GM19463 (cell line): Measurements from ENCODE around the gene KLF11.
A peak's percentile ranks its signal among the peaks of the same experiment; 100 is the strongest.

ENCODE experiments used
- ATAC-seq: cut with Tn5 transposase; IDR thresholded peaks from one replicate; pipeline ENCODE4 v1.9.1; 2021; ENCODE audit warnings: mild to moderate bottlenecking, moderate library complexity; ENCODE audit not compliant: unreplicated experiment

The KLF11 gene

GRCh38 chr2:10061221-10061925, 18.0 kb downstream of the KLF11 start:
- no peak for ATAC-seq

GRCh38 chr2:10062931-10063365, 19.6 kb downstream of the KLF11 start:
- no peak for ATAC-seq

GRCh38 chr2:10063566-10063965, 20.2 kb downstream of the KLF11 start:
- ATAC-seq = no peak

GRCh38 chr2:10064932-10065772, 21.8 kb downstream of the KLF11 start:
- no peak for ATAC-seq

- ATAC-seq = no peak
Measured at GRCh38 chr2:10065773-10066055, 22.4 kb downstream of the KLF11 start.

- no peak for ATAC-seq
Measured at GRCh38 chr2:10067330-10067729, 24.0 kb downstream of the KLF11 start.

- no peak for ATAC-seq
Measured at GRCh38 chr2:10067881-10068280, 24.5 kb downstream of the KLF11 start.

GRCh38 chr2:10071176-10071575, 27.8 kb downstream of the KLF11 start:
- ATAC-seq = no peak

- no peak for ATAC-seq
Measured at GRCh38 chr2:10071595-10071994, 28.2 kb downstream of the KLF11 start.

- ATAC-seq = peak; percentile 91
Measured at GRCh38 chr2:10072656-10073480, 29.5 kb downstream of the KLF11 start.

GRCh38 chr2:10073706-10074105, 30.4 kb downstream of the KLF11 start:
- ATAC-seq = no peak

- no peak for ATAC-seq
Measured at GRCh38 chr2:10075101-10075500, 31.8 kb downstream of the KLF11 start.

- ATAC-seq = no peak
Measured at GRCh38 chr2:10075571-10076209, 32.3 kb downstream of the KLF11 start.

GRCh38 chr2:10076511-10076910, 33.2 kb downstream of the KLF11 start:
- no peak for ATAC-seq

- ATAC-seq = no peak
Measured at GRCh38 chr2:10076988-10077527, 33.7 kb downstream of the KLF11 start.

GRCh38 chr2:10078001-10078400, 34.7 kb downstream of the KLF11 start:
- ATAC-seq = no peak

- no peak for ATAC-seq
Measured at GRCh38 chr2:10078704-10079265, 35.4 kb downstream of the KLF11 start.

GRCh38 chr2:10079266-10079869, 36.0 kb downstream of the KLF11 start:
- ATAC-seq = peak; percentile 17

- peak; percentile 33 for ATAC-seq
Measured at GRCh38 chr2:10079870-10080535, 36.7 kb downstream of the KLF11 start, which contains the start of gene CYS1. TSS of gene CYS1 (minus strand) at chr2:10080411. CDS start at chr2:10080223, 188 bp downstream.
